ENCODE data around the gene FHL2.

Gene FHL2

DNA sequence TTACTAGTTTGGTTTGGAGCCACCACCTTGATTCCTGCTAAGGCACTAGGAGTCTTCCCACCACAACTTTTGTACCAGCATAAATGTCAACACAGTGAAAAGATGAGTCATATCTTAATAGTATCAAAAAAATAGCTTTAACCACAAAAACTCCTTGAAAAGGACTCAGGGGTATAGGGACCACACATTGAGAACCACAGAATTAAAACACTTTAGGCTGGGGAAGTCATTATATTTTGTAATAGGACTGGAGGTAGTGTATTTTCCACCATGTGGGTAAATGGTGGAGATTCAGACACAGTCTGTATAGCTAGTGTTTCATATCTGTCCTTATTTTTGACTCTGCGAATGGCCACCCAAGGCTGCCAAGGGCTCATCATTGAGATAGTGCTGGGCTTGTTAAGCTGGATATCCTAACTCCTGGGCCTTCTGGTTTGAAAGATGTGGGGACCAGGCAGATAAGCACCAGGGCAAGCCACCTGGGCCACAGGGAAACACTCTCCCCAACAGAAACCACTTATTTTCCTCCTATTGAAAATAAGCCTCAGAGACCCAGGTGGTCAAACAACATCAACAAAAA is 19.1 kb upstream of the FHL2 start:
- Histone ChIP-seq H3K9me3 (ENCODE audit: control insufficient read depth, low read length) (no peaks in the 10 kb centered on the region), H3K4me2 (ENCODE audit: low read length) (no peak overlapping the region), H3K4me3 (ENCODE audit: low read depth, low read length) (no peak overlapping the region), H3K27me3 (ENCODE audit: control insufficient read depth, insufficient read depth, low read length) (no peaks in the 10 kb centered on the region), H3K27ac (no peak overlapping the region), H2AFZ (no peak overlapping the region), H3K4me1 (no peaks in the 10 kb centered on the region), H3K9ac (no peak overlapping the region), H3K79me2 (no peaks in the 10 kb centered on the region), H3K36me3 (ENCODE audit: control insufficient read depth, insufficient read depth, low read length) (no peaks in the 10 kb centered on the region)
- TF ChIP-seq, protein P1, sequence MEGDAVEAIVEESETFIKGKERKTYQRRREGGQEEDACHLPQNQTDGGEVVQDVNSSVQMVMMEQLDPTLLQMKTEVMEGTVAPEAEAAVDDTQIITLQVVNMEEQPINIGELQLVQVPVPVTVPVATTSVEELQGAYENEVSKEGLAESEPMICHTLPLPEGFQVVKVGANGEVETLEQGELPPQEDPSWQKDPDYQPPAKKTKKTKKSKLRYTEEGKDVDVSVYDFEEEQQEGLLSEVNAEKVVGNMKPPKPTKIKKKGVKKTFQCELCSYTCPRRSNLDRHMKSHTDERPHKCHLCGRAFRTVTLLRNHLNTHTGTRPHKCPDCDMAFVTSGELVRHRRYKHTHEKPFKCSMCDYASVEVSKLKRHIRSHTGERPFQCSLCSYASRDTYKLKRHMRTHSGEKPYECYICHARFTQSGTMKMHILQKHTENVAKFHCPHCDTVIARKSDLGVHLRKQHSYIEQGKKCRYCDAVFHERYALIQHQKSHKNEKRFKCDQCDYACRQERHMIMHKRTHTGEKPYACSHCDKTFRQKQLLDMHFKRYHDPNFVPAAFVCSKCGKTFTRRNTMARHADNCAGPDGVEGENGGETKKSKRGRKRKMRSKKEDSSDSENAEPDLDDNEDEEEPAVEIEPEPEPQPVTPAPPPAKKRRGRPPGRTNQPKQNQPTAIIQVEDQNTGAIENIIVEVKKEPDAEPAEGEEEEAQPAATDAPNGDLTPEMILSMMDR (IDR thresholded peaks at IDR 0.05) = no peak

DNA sequence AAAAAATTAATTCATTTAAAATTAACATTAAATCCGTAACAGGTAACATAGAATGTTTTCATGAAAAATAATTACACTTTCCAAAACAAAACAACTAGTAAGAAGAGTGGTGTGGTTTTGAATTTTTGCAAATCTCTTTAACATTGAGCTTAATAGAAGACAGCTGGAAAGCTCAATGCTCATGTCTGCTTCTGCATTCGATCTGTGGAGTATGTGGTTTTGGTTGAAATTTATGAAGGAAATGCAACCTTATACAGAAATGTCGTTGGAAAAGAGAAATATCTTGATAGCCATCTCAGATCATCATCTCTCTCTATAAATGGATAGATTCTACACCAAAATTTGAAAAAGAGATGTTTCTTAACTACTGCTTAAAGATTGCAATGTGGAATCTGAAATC is 17.3 kb upstream of the FHL2 start:
- Histone ChIP-seq H3K4me1 (no peaks in the 10 kb centered on the region), H3K27me3 (ENCODE audit: control insufficient read depth, insufficient read depth, low read length) (no peaks in the 10 kb centered on the region), H3K9me3 (ENCODE audit: control insufficient read depth, low read length) (no peaks in the 10 kb centered on the region), H2AFZ (no peak overlapping the region), H3K4me3 (ENCODE audit: low read depth, low read length) (no peak overlapping the region), H3K36me3 (ENCODE audit: control insufficient read depth, insufficient read depth, low read length) (no peaks in the 10 kb centered on the region), H3K27ac (no peak overlapping the region), H3K79me2 (no peaks in the 10 kb centered on the region), H3K9ac (no peak overlapping the region), H3K4me2 (ENCODE audit: low read length) (no peak overlapping the region)
- TF ChIP-seq, protein P1 (IDR thresholded peaks at IDR 0.05) = no peak

DNA sequence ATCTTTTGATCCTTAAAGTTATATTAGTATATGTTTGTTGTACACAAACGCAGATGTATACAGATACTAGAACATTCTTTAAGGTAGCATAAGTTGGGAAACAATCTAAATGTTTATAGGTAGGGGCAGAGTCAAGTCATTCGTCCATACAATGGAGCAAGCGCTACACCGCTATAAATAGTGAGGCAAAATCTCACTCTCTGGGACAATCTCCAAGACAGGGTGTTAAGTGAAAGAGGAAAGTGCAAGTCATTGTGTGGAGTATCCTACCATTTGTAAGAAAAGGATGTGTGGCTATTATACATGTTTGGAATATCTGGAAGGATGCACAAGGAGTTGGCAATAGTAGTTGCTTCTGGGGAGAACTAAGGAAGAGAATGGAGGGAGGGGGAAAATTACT is 16.2 kb upstream of the FHL2 start:
- Histone ChIP-seq H3K79me2 (no peaks in the 10 kb centered on the region), H3K36me3 (ENCODE audit: control insufficient read depth, insufficient read depth, low read length) (no peaks in the 10 kb centered on the region), H3K27ac (no peak overlapping the region)

DNA sequence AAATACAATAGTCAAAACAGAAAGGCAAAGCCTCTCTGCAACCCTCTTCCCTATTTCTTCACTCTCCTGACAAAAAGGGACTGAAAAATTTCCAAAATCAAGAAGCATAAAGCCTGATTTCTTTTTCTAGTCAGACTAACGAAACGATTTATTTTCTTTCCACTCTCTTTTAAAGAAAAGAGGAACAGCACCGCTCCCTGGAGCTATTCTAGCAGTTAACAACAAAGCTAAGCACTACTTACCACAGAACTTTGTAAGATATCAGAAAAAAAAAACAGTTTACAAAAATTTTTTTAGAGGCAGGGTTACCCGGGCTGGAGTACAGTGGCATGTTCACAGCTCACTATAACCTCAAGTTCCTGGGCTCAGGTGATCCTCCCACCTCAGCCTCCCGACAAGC is 14.4 kb upstream of the FHL2 start:
- H2AFZ ChIP-seq = no peak overlapping the region
- no peak overlapping the region for H3K9ac ChIP-seq
- H3K79me2 ChIP-seq = no peaks in the 10 kb centered on the region
- TF ChIP-seq, protein P1 (IDR thresholded peaks at IDR 0.05) = no peak
- H3K4me3 ChIP-seq (ENCODE audit: low read depth, low read length) = no peak overlapping the region
- no peaks in the 10 kb centered on the region for H3K9me3 ChIP-seq (ENCODE audit: control insufficient read depth, low read length)
- H3K27ac ChIP-seq = no peak overlapping the region
- no peaks in the 10 kb centered on the region for H3K27me3 ChIP-seq (ENCODE audit: control insufficient read depth, insufficient read depth, low read length)
- no peaks in the 10 kb centered on the region for H3K36me3 ChIP-seq (ENCODE audit: control insufficient read depth, insufficient read depth, low read length)
- H3K4me1 ChIP-seq = no peaks in the 10 kb centered on the region
- no peak overlapping the region for H3K4me2 ChIP-seq (ENCODE audit: low read length)

More for the DNA sequence above, 16.2 kb upstream of the FHL2 start:
- Histone ChIP-seq H3K4me1 (no peaks in the 10 kb centered on the region), H2AFZ (no peak overlapping the region), H3K4me3 (ENCODE audit: low read depth, low read length) (no peak overlapping the region), H3K9me3 (ENCODE audit: control insufficient read depth, low read length) (no peaks in the 10 kb centered on the region), H3K4me2 (ENCODE audit: low read length) (no peak overlapping the region), H3K9ac (no peak overlapping the region), H3K27me3 (ENCODE audit: control insufficient read depth, insufficient read depth, low read length) (no peaks in the 10 kb centered on the region)
- TF ChIP-seq, protein P1 (IDR thresholded peaks at IDR 0.05) = no peak

DNA sequence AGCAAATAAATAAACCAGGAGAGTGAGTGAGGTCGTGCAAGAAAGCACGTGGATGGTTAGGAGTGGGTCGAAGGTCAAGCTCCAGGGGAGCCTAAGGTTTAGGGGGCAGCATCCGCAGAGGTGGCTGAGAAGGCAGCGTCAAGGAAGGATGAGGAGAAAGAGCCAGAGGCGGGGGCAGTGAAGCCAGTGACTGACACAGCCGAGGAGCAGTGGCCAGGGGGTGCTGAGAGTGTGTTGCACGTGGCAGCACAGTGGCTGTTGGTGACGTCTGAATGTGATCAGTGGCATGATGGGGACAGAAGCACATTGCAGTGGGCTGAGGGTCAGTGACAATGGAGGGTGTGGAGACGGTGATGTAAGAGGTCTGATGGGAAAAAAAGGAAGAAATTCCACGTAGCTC is 13.7 kb upstream of the FHL2 start:
- Histone ChIP-seq H2AFZ (no peak overlapping the region), H3K36me3 (ENCODE audit: control insufficient read depth, insufficient read depth, low read length) (no peaks in the 10 kb centered on the region), H3K79me2 (no peaks in the 10 kb centered on the region), H3K4me3 (ENCODE audit: low read depth, low read length) (no peak overlapping the region), H3K27me3 (ENCODE audit: control insufficient read depth, insufficient read depth, low read length) (no peaks in the 10 kb centered on the region), H3K27ac (no peak overlapping the region), H3K9ac (no peak overlapping the region), H3K4me2 (ENCODE audit: low read length) (no peak overlapping the region), H3K9me3 (ENCODE audit: control insufficient read depth, low read length) (no peaks in the 10 kb centered on the region), H3K4me1 (no peaks in the 10 kb centered on the region)
- TF ChIP-seq, protein P1 (IDR thresholded peaks at IDR 0.05) = no peak
